Cardiac fibroblast (primary cell): Measurements from ENCODE around the gene CLEC19A.

Experiments
- DNase-seq, 2 donors: peaks; one replicate each; pipeline versions ENCODE4 v3.0.0 to v3.0.0-alpha.2; 2010; ENCODE audit warnings: low read depth in 2 of 2
- H3K4me3 ChIP-seq, 2 donors: replicated peaks in 1 of 2; 1 replicate in 1 of 2; 2 replicates in 1 of 2; pipeline ENCODE4 v1.5.1; 2011; ENCODE audit warnings: low read depth in 2 of 2, low read length in 2 of 2, mild to moderate bottlenecking in 2 of 2, moderate library complexity in 1 of 2
- CTCF ChIP-seq: IDR thresholded peaks from one replicate; pipeline ENCODE4 v1.5.1; 2011; ENCODE audit warnings: low read depth, mild to moderate bottlenecking, low read length, inconsistent platforms

The CLEC19A gene

GRCh38 chr16:19290860-19291259 lies 5.3 kb downstream of the CLEC19A start:
- H3K4me3 ChIP-seq, result no peak overlapping the region
- no peak for TF ChIP-seq CTCF
- no peak for DNase-seq

- no peak for TF ChIP-seq CTCF
- DNase-seq, result peak; percentile 2 to 3
- H3K4me3 ChIP-seq, result no peak overlapping the region
Observed at GRCh38 chr16:19291475-19291874, 5.9 kb downstream of the CLEC19A start.

GRCh38 chr16:19292186-19292585 lies 6.7 kb downstream of the CLEC19A start:
- TF ChIP-seq CTCF, result no peak
- H3K4me3 ChIP-seq, result no peak overlapping the region
- no peak for DNase-seq

GRCh38 chr16:19294156-19294649 lies 8.7 kb downstream of the CLEC19A start:
- H3K4me3 ChIP-seq, result no peak overlapping the region
- TF ChIP-seq CTCF, result no peak
- peak in 1 of 2 donors; percentile 1 for DNase-seq

GRCh38 chr16:19295393-19295792 lies 9.9 kb downstream of the CLEC19A start:
- no peak overlapping the region for H3K4me3 ChIP-seq
- TF ChIP-seq CTCF, result no peak
- DNase-seq, result no peak

- DNase-seq, result no peak
- TF ChIP-seq CTCF, result no peak
- no peak overlapping the region for H3K4me3 ChIP-seq
Observed at GRCh38 chr16:19297454-19297853, 11.9 kb downstream of the CLEC19A start.

- DNase-seq, result no peak
- H3K4me3 ChIP-seq, result no peak overlapping the region
- no peak for TF ChIP-seq CTCF
Observed at GRCh38 chr16:19299565-19299964, 14.0 kb downstream of the CLEC19A start.
